DLD1 (cell line): ENCODE data around the gene PLD6.
"Not testable (repeated sequence)": the region's sequence is repeated elsewhere in the genome, so short reads cannot be mapped to it uniquely, and the experiment has no call there.

Experiments used
- in situ Hi-C: cut with HindIII; loops from 2 replicates; pipeline ENCODE4 v1.10.0; 2017; ENCODE audit warnings: low sequenced_read_pairs

The PLD6 gene

DNA sequence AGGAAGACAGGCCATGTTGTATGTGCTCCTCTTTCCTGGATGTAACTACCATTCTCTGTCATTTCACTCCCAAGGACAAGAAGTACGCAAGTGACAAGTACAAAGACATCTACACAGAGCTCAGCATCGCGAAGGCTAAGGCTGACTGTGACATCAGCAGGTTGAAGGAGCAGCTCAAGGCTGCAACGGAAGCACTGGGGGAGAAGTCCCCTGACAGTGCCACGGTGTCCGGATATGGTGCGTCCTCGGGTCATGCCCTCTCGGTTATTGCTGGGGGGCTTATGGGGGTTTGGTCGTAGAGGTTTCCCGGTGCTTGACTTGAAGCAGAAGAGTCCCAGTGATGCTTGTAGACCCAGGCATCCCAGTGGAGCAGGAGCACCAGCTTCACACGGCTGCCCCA is 29.0 kb downstream of the PLD6 start:
- in situ Hi-C loops, result no loop called here

- in situ Hi-C loops, result no loop called here
Measured at GRCh38 chr17:17176341-17176740, 29.8 kb downstream of the PLD6 start.

- in situ Hi-C loops, result no loop called here
Measured at GRCh38 chr17:17175917-17176316, 30.2 kb downstream of the PLD6 start.

GRCh38 chr17:17175340-17175739 is 30.8 kb downstream of the PLD6 start:
- in situ Hi-C loops, result no loop called here

- in situ Hi-C loops, result no loop called here
Measured at GRCh38 chr17:17173921-17174320, 32.2 kb downstream of the PLD6 start.

- in situ Hi-C loops, result no loop called here
Measured at GRCh38 chr17:17172990-17173389, 33.1 kb downstream of the PLD6 start.

- in situ Hi-C loops, result no loop called here
Measured at GRCh38 chr17:17172001-17172939, 33.9 kb downstream of the PLD6 start.

DNA sequence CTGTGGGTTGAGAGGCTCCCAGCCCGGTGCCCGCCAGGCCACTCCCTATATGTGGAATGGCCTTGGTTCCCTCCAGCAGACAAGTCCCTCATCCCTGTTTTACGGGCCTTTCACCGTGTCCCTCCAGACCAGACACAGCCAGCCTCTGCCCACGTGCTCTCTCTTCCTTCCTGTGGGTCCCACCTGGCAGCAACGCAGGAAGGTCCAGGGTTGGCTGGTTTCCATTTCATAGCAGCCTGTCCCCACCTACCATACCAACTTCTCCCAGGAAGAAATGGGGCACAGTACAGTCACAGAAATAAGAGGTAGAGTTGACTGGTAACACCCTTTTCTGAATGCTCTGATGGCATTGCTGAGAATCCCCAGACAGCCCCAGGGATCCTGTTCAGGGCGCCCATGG is 34.9 kb downstream of the PLD6 start:
- in situ Hi-C loops, result no loop called here

DNA sequence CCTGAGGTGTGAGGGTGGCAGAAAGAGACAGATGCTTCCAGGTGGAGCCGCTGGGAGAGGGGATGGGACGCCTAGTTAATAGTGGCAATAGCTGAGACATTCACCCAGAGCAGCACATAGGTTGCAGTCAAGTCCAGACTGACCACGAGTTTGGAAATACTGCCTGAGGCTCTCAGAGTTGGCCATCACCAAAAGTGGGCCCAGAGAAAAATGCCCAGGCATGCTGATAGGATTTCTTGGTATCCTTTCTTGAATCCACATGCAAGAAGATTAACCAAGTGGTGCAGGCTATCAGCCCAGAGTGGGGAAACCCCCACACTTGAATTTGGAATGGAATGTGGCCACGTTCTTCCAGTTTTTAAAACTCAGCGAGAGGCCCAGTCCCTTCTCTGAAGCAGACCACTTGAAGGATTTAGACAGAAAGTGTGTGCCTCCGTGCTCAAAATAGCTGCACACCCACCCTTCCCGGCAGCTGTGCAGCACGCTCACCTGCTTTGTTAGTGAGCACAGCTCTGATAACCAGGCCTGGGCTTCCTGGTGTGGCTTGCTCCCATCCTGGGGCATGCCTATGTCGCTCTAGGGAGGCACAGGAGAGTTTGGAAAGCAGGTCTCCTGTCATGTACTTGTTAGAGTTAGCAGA is 35.7 kb downstream of the PLD6 start:
- in situ Hi-C loops, result no loop called here

DNA sequence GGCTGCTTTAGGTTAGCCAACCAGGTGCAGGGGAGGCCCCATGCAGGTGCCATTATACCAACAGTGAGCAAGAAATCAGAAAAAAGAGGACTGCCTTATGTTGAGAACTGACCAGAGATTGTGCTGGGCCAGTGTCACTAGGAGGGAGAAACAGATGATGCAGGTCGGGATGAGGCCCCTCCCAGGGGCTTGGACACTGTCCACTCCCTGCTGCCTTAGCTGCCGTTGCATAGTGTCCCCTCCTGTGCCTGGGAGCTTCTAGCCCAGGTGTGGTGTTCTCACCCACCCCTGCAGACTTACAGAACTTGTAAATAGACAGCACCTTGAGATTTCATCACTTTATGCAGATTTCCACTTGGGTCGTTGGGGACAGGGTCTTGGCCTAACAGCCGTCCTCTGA is 36.7 kb downstream of the PLD6 start:
- in situ Hi-C loops, result no loop called here

DNA sequence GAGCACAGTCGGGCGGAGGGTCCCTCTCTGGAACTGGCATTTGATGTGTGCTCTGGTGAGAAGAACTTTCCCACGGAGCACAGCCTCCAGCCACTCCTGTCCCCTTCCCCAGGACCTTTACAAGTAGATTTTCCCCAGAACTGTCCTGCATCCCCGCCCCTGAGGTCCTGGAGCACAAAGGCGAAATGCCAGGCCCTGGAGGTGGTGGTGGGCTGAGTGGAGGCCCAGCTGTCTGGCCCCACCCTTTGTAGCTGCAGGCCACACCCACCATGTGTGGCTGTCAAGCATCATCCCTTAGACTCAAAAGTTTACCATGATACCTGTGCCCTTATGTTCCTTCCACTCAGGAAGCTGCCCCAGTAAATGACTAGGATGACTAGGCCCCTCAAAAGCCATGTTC is 37.7 kb downstream of the PLD6 start:
- in situ Hi-C loops, result no loop called here

- in situ Hi-C loops, result no loop called here
Measured at GRCh38 chr17:17167986-17168385, 38.1 kb downstream of the PLD6 start.

DNA sequence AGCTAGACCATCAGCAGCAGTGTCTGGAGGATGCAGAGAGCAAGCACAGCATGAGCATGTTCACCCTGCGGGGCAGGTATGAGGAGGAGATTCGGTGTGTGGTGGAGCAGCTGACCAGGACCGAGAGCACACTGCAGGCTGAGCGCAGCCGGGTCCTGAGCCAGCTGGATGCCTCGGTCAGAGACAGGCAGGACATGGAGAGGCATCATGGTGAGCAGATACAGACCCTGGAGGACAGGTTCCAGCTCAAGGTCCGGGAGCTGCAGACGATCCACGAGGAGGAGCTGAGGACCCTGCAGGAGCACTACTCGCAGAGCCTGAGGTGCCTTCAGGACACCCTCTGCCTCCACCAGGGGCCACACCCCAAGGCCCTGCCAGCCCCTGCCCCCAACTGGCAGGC is 38.8 kb downstream of the PLD6 start:
- in situ Hi-C loops, result no loop called here

DNA sequence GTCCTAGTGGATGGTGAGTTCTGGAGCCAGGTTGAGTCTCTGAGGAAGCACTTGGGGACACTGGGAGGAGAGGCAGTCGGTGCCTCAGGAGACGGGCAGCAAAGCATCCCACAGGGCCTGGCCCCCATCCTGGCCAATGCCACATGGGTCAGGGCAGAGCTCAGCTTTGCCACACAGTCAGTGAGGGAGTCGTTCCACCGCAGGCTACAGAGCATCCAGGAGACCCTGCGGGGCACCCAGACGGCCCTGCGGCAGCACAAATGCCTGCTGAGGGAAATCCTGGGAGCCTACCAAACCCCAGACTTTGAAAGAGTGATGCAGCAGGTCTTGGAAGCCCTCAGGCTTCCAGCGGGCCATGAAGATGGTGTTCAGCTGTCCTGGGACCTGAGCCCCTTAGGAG is 39.7 kb downstream of the PLD6 start:
- in situ Hi-C loops, result no loop called here

GRCh38 chr17:17165666-17166308 is 40.3 kb downstream of the PLD6 start:
- in situ Hi-C loops, result no loop called here

GRCh38 chr17:17164676-17165075 is 41.5 kb downstream of the PLD6 start:
- in situ Hi-C loops, result no loop called here

DNA sequence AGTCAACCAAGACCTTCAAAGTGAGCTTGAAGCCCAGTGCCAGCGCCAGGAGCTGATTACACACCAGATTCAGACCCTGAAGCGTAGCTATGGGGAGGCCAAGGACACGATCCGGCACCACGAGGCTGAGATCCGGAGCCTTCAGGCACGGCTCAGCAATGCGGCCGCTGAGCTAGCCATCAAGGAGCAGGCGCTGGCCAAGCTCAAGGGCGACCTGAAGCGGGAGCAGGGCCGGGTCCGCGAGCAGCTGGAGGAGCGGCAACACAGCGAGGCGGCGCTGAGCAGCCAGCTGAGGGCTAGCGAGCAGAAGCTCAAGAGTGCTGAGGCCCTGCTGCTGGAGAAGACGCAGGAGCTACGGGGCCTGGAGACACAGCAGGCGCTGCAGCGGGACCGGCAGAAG is 42.0 kb downstream of the PLD6 start:
- in situ Hi-C loops, result no loop called here

DNA sequence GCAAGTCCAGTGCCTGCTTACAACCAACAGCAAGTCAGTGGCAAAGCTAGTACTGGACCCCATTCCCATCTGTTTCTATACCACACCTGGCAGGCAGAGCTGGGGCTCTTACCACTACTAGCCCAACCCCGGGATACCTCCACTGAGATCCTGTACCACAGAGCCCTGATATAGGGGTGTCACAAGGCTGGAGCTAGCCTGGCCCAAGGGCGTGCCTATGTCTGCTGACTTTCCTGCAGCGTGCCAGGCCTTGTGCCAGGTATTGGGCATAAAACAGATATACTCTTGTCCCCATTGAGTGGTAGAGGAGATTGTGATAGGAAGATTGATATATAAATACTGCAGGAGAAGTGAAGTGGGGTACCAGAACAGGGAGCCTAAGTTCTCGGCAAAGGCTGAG is 44.4 kb downstream of the PLD6 start:
- in situ Hi-C loops, result no loop called here

GRCh38 chr17:17161121-17161520 is 45.0 kb downstream of the PLD6 start:
- in situ Hi-C loops, result no loop called here

- in situ Hi-C loops, result no loop called here
Measured at GRCh38 chr17:17159571-17159970, 46.6 kb downstream of the PLD6 start.

- in situ Hi-C loops, result not testable (repeated sequence)
Measured at GRCh38 chr17:17158506-17158905, 47.6 kb downstream of the PLD6 start.

- in situ Hi-C loops, result no loop called here
Measured at GRCh38 chr17:17157041-17157440, 49.1 kb downstream of the PLD6 start.
